Adipose tissue (tissue), 3 donors: ENCODE measurements around the gene ECI2. TPM values are rescaled to one million over a fixed set of nuclear protein-coding genes. Genes with fewer than 3 reads are reported as not detected.

Experiments used
- H3K27ac ChIP-seq: one replicate; pipeline ENCODE4 v1.5.1; 2013; ENCODE audit warnings: low read depth, low read length
- WGBS, 3 donors: extraction: QIAGEN DNeasy Blood & Tissue Kit; methylation state at CpG; one replicate each; pipeline ENCODE4 v1.1.7; 2013; 5-methylcytosine and 5-hydroxymethylcytosine counted together
- polyA plus RNA-seq, 3 donors: library from polyadenylated mRNA; stranded (reverse); fragments of 200-250 nt; gene quantifications; one replicate each; pipeline ENCODE4 v1.2.3, GENCODE V29; 2013
- donor health status: healthy with polysubstance abuse.
- donor health status: Bipolar disorder and iron deficiency.
- donor health status: healthy.

ECI2 gene
- polyA plus RNA-seq, 3 donors, result 68.8 to 95.8 (median 76.0) TPM

DNA sequence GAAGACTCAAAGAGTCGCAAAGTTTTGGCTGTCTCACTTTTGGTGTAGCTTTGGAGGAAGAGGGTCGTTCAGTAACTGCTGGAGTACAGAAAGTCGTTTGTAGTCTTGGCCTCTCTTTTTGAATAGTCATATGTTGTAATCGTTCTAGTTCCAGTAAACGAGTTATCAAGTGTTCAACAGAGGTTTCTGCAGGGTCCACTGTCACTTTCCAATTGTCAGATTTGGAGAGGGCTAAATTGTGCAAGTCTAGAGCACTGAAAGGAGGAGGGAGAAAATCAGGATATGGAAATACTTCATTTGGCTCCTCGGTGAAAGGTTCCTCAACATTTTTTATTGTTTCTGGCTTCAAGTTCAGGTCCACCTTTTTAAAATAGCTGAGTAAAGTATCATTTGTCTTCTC is 66.2 kb downstream of the ECI2 start:
- no peak overlapping the region for H3K27ac ChIP-seq
- WGBS, 3 donors, result 75 to 90% (median 80%) methylated on average over 6 of the region's 6 CpGs

DNA sequence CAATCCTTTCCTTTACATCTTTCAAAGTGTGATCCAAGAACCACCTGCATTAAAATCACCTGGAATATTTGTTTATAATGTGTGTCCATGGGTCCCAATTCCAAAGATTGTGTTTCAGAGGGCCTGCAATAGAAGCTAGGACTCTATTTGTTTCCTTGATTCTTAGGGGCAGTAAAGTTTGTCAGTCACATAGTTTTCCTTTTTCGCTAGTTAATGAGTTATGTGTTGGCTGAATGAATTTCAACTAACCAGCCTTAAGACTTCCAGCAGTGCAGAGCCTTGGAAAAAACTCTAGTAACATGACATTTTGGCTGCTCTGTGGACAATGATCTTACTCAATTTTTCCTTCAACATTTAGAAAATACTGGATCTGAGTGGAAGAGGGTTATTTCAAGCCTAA is 67.7 kb downstream of the ECI2 start:
- 81 to 94% (median 89%) methylated on average over 1 of the region's 1 CpG for WGBS, 3 donors
- no peak overlapping the region for H3K27ac ChIP-seq

DNA sequence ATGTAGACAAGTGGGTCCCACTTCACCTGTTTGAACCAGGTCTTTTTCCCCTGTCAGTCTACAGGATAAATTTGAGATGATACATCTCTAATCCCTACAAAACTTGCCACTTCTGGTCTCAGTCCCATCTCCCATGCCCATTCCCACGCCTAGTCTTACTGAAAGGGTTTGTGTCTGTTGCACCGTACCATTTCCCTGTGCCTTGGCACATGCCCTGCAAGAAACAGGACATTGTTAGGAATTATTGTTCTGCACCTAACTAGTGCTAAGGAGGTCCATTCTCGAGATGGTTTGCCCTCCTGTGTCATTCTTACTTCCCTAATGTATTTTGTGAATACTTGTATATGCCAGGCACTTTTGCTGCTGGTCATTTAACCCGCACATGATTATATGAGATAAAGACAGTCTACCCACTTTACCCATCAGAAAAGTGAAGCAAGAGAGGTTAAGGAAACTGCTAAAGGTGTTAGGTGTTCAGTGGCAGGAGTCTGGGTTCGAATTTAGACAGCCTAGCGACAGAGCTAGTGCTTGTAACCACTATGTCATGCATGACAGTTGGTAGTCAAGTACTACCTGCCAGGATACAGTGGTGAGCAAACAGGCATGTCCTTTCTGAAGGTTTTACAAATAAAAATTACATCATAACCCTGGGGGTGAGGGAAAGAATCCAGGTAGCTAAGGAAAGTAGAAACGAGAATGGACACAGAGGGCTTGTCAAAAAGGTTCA is 69.2 kb downstream of the ECI2 start:
- H3K27ac ChIP-seq, result no peak overlapping the region
- 65 to 84% (median 75%) methylated on average over 7 of the region's 7 CpGs for WGBS, 3 donors

Other genes with a start within 250 kb of the ECI2 start
- under 1 TPM in 2 of 3 donors, not detected in 1; 0.11 to 0.31 TPM for gene FAM217A, start 56.4 kb downstream of the ECI2 start, polyA plus RNA-seq